Trophoblast cell (in vitro differentiated cells and primary cell): ENCODE results near the gene PSENEN.

Source experiments
- DNase-seq, 2 donors: peaks; one replicate each; pipeline ENCODE4 v3.0.0-alpha.2; 2016
- H2AFZ ChIP-seq: 2 replicates; pipeline ENCODE4 v1.6.1; 2013; ENCODE audit warnings: low read length, moderate library complexity, mild to moderate bottlenecking; ENCODE audit not compliant: insufficient read depth, poor library complexity
- H2AK5ac ChIP-seq: 2 replicates; pipeline ENCODE4 v1.6.1; 2013; ENCODE audit warnings: mild to moderate bottlenecking, low read length
- H2BK120ac ChIP-seq: 2 replicates; pipeline ENCODE4 v1.6.1; 2013; ENCODE audit warnings: low read length, mild to moderate bottlenecking, moderate library complexity; ENCODE audit not compliant: insufficient read depth, poor library complexity
- H2BK12ac ChIP-seq: 2 replicates; pipeline ENCODE4 v1.6.1; 2013; ENCODE audit warnings: mild to moderate bottlenecking, low read length, moderate library complexity
- H2BK5ac ChIP-seq: 2 replicates; pipeline ENCODE4 v1.6.1; 2013; ENCODE audit warnings: low read length, low read depth, moderate library complexity, mild to moderate bottlenecking; ENCODE audit not compliant: poor library complexity
- H3K14ac ChIP-seq: 2 replicates; pipeline ENCODE4 v1.6.1; 2013; ENCODE audit warnings: mild to moderate bottlenecking, low read length
- H3K18ac ChIP-seq: 2 replicates; pipeline ENCODE4 v1.6.1; 2013; ENCODE audit warnings: mild to moderate bottlenecking, low read length
- H3K23ac ChIP-seq: 2 replicates; pipeline ENCODE4 v1.6.1; 2013; ENCODE audit warnings: low read length
- H3K27ac ChIP-seq: 2 replicates; pipeline ENCODE4 v1.5.1; 2013; ENCODE audit warnings: low read depth, mild to moderate bottlenecking, inconsistent platforms, low read length, moderate library complexity
- H3K27me3 ChIP-seq: 2 replicates; pipeline ENCODE4 v1.6.1; 2013; ENCODE audit warnings: inconsistent platforms, mild to moderate bottlenecking, low read length, moderate library complexity; ENCODE audit not compliant: insufficient read depth
- H3K36me3 ChIP-seq, 2 experiments: 1 replicate in 1 of 2; 2 replicates in 1 of 2; pipeline ENCODE4 v1.6.1; 2013; ENCODE audit warnings: low read length in 2 of 2, mild to moderate bottlenecking in 2 of 2, moderate library complexity in 1 of 2; ENCODE audit not compliant: insufficient read depth in 2 of 2, control insufficient read depth in 1 of 2
- H3K4ac ChIP-seq: 2 replicates; pipeline ENCODE4 v1.6.1; 2013; ENCODE audit warnings: low read depth, mild to moderate bottlenecking, low read length, moderate library complexity
- H3K4me1 ChIP-seq, 2 experiments: 1 replicate in 1 of 2; 2 replicates in 1 of 2; pipeline ENCODE4 v1.6.1; 2013; ENCODE audit warnings: low read length in 2 of 2, mild to moderate bottlenecking in 2 of 2, moderate library complexity in 1 of 2; ENCODE audit not compliant: insufficient read depth in 2 of 2, control insufficient read depth in 1 of 2
- H3K4me2 ChIP-seq: 2 replicates; pipeline ENCODE4 v1.6.1; 2013; ENCODE audit warnings: inconsistent platforms, mild to moderate bottlenecking, low read length, moderate library complexity
- H3K4me3 ChIP-seq: 2 replicates; pipeline ENCODE4 v1.5.1; 2013; ENCODE audit warnings: mild to moderate bottlenecking, low read depth, low read length, inconsistent platforms
- H3K79me1 ChIP-seq: one replicate; pipeline ENCODE4 v1.6.1; 2013; ENCODE audit warnings: low read length
- H3K79me2 ChIP-seq: 2 replicates; pipeline ENCODE4 v1.6.1; 2013; ENCODE audit warnings: low read length, mild to moderate bottlenecking; ENCODE audit not compliant: control insufficient read depth, insufficient read depth, poor library complexity
- H3K9ac ChIP-seq: 2 replicates; pipeline ENCODE4 v1.6.1; 2013; ENCODE audit warnings: mild to moderate bottlenecking, low read length
- H3K9me3 ChIP-seq: 2 replicates; pipeline ENCODE4 v1.6.1; 2013; ENCODE audit warnings: low read depth, mild to moderate bottlenecking, control low read depth, inconsistent platforms, low read length; ENCODE audit not compliant: insufficient read depth
- H4K12ac ChIP-seq: 2 replicates; pipeline ENCODE4 v1.6.1; 2013; ENCODE audit warnings: low read depth, mild to moderate bottlenecking, low read length, moderate library complexity
- H4K8ac ChIP-seq: 2 replicates; pipeline ENCODE4 v1.6.1; 2013; ENCODE audit warnings: low read depth, mild to moderate bottlenecking, low read length, moderate library complexity
- H4K91ac ChIP-seq: one replicate; pipeline ENCODE4 v1.6.1; 2013; ENCODE audit warnings: low read depth, mild to moderate bottlenecking, low read length, moderate library complexity
- WGBS: extraction: QIAGEN DNeasy Blood & Tissue Kit; methylation state at CpG from one replicate; pipeline ENCODE4 v1.1.7; 2013; ENCODE audit warnings: missing lambda C conversion rate; ENCODE audit not compliant: insufficient read length, insufficient coverage; ENCODE audit errors: extremely low coverage; 5-methylcytosine and 5-hydroxymethylcytosine counted together

PSENEN gene

GRCh38 chr19:35780058-35780457 is 34.6 kb downstream of the PSENEN start:
- H3K79me2 ChIP-seq: no peaks in the 10 kb centered on the region
- no peak overlapping the region for H3K18ac ChIP-seq
- H3K27ac ChIP-seq: no peak overlapping the region
- no peak overlapping the region for H2AFZ ChIP-seq
- H3K14ac ChIP-seq: no peak overlapping the region
- peaks cover 10 to 13% of the 10 kb centered on the region in 2 experiments for H3K36me3 ChIP-seq
- no peak overlapping the region for H4K8ac ChIP-seq
- H3K9me3 ChIP-seq: peaks cover 3% of the 10 kb centered on the region
- no peak overlapping the region for H3K4ac ChIP-seq
- H2BK120ac ChIP-seq: no peak overlapping the region
- no peak overlapping the region for H3K9ac ChIP-seq
- no peak overlapping the region for H2BK5ac ChIP-seq
- H2AK5ac ChIP-seq: no peak overlapping the region
- no peak for DNase-seq
- H3K4me2 ChIP-seq: no peak overlapping the region
- no peak overlapping the region for H4K12ac ChIP-seq
- H3K4me1 ChIP-seq: peaks cover 6 to 17% of the 10 kb centered on the region in 2 experiments
- no peak overlapping the region for H3K23ac ChIP-seq
- H3K4me3 ChIP-seq: no peak overlapping the region
- no peak overlapping the region for H2BK12ac ChIP-seq
- no peaks in the 10 kb centered on the region for H3K27me3 ChIP-seq
- peaks cover 3% of the 10 kb centered on the region for H3K79me1 ChIP-seq
- WGBS: no CpG with 5 or more reads among the region's 16 CpGs
- H4K91ac ChIP-seq: no peak overlapping the region

GRCh38 chr19:35780717-35781116 is 35.3 kb downstream of the PSENEN start:
- H4K91ac ChIP-seq: no peak overlapping the region
- no peak overlapping the region for H3K9ac ChIP-seq
- no peaks in the 10 kb centered on the region for H3K79me2 ChIP-seq
- H4K12ac ChIP-seq: no peak overlapping the region
- no peak overlapping the region for H2AK5ac ChIP-seq
- no peak overlapping the region for H3K18ac ChIP-seq
- H3K27ac ChIP-seq: no peak overlapping the region
- no peak overlapping the region for H3K4me3 ChIP-seq
- peaks cover 13 to 14% of the 10 kb centered on the region in 2 experiments for H3K36me3 ChIP-seq
- no peak overlapping the region for H2BK5ac ChIP-seq
- no CpG with 5 or more reads among the region's 20 CpGs for WGBS
- no peak overlapping the region for H4K8ac ChIP-seq
- H2BK120ac ChIP-seq: no peak overlapping the region
- H3K14ac ChIP-seq: no peak overlapping the region
- peaks cover 3% of the 10 kb centered on the region for H3K9me3 ChIP-seq
- H2BK12ac ChIP-seq: no peak overlapping the region
- H3K4me1 ChIP-seq: peaks cover 6 to 17% of the 10 kb centered on the region in 2 experiments
- H3K79me1 ChIP-seq: peaks cover under 1% of the 10 kb centered on the region
- no peaks in the 10 kb centered on the region for H3K27me3 ChIP-seq
- H3K4ac ChIP-seq: no peak overlapping the region
- no peak overlapping the region for H2AFZ ChIP-seq
- no peak overlapping the region for H3K4me2 ChIP-seq
- DNase-seq: no peak
- H3K23ac ChIP-seq: no peak overlapping the region

GRCh38 chr19:35781650-35782049 is 36.2 kb downstream of the PSENEN start:
- H3K4ac ChIP-seq: no peak overlapping the region
- no peak overlapping the region for H2BK5ac ChIP-seq
- no peak overlapping the region for H3K9ac ChIP-seq
- H3K14ac ChIP-seq: no peak overlapping the region
- no peak overlapping the region for H3K23ac ChIP-seq
- no peak overlapping the region for H4K91ac ChIP-seq
- H3K18ac ChIP-seq: no peak overlapping the region
- H4K8ac ChIP-seq: no peak overlapping the region
- H2BK120ac ChIP-seq: no peak overlapping the region
- no peak overlapping the region for H2AK5ac ChIP-seq
- H3K9me3 ChIP-seq: peaks cover 3% of the 10 kb centered on the region
- WGBS: no CpG with 5 or more reads among the region's 9 CpGs
- H2AFZ ChIP-seq: no peak overlapping the region
- no peaks in the 10 kb centered on the region for H3K27me3 ChIP-seq
- peaks cover 13 to 14% of the 10 kb centered on the region in 2 experiments for H3K36me3 ChIP-seq
- DNase-seq: no peak
- H2BK12ac ChIP-seq: no peak overlapping the region
- H3K4me1 ChIP-seq: peaks cover 4 to 14% of the 10 kb centered on the region in 2 experiments
- no peak overlapping the region for H3K27ac ChIP-seq
- H3K79me1 ChIP-seq: no peaks in the 10 kb centered on the region
- H3K79me2 ChIP-seq: no peaks in the 10 kb centered on the region
- no peak overlapping the region for H3K4me2 ChIP-seq
- H4K12ac ChIP-seq: no peak overlapping the region
- no peak overlapping the region for H3K4me3 ChIP-seq

GRCh38 chr19:35782589-35782988 is 37.1 kb downstream of the PSENEN start:
- Histone ChIP-seq H3K36me3 (peaks cover 14 to 15% of the 10 kb centered on the region in 2 experiments), H3K9me3 (peaks cover 3% of the 10 kb centered on the region), H3K4ac (no peak overlapping the region), H3K79me1 (no peaks in the 10 kb centered on the region), H3K27me3 (no peaks in the 10 kb centered on the region), H4K8ac (no peak overlapping the region), H4K12ac (no peak overlapping the region), H3K9ac (no peak overlapping the region), H3K18ac (no peak overlapping the region), H3K79me2 (no peaks in the 10 kb centered on the region), H2AK5ac (no peak overlapping the region), H2BK12ac (no peak overlapping the region), H3K4me1 (peaks cover 3 to 7% of the 10 kb centered on the region in 2 experiments), H3K14ac (no peak overlapping the region), H2AFZ (no peak overlapping the region), H3K27ac (no peak overlapping the region), H2BK120ac (no peak overlapping the region), H3K4me3 (no peak overlapping the region), H3K4me2 (no peak overlapping the region), H3K23ac (no peak overlapping the region), H4K91ac (no peak overlapping the region), H2BK5ac (no peak overlapping the region)
- WGBS: no CpG with 5 or more reads among the region's 12 CpGs
- DNase-seq: no peak
